K562 (cell line): ENCODE results near the gene RAD51AP1. TPM values are rescaled to one million over a fixed set of nuclear protein-coding genes. Genes with fewer than 3 reads are reported as not detected.

Experiments used
- ATAC-seq: fragments of 200-7000 bp; cut with Tn5 transposase; 3 replicates; pipeline ENCODE4 v1.9.1; 2020; ENCODE audit warnings: moderate library complexity
- BruUV-seq: library from RNA; stranded (reverse); fragments of 400-500 nt; replicated peaks from 2 replicates; lab custom pipeline; 2021; lab: Mats Ljungman, UMichigan
- CTCF ChIA-PET: fragments of 300-600 bp; formaldehyde crosslinking; extraction: SDS; loops from one replicate; lab custom pipeline; 2021; ENCODE audit warnings: low intra/inter-chr PET ratio; lab: Yijun Ruan, JAX
- POLR2A ChIA-PET: fragments of 300-600, 350-650 bp; sonication (Branson Sonifier 250); formaldehyde crosslinking; extraction: SDS; loops from one replicate; lab custom pipeline; 2021; ENCODE audit warnings: antibody characterized with exemption, inconsistent platforms; lab: Yijun Ruan, JAX
- DNase-seq, 4 experiments: peaks; one replicate each; pipeline versions ENCODE4 v3.0.0 to v3.0.0-alpha.2; 2011 to 2018; ENCODE audit warnings: low spot score in 3 of 4, mixed read lengths in 3 of 4; ENCODE audit errors: extremely low read depth in 1 of 4
- FAIRE-seq: peaks from 2 replicates; lab custom pipeline; 2011; peaks lifted over from hg19 to GRCh38; lab: Jason Lieb, UNC
- H2AFZ ChIP-seq: 2 replicates; pipeline ENCODE4 v1.6.0; 2011; ENCODE audit warnings: low read depth, low read length, control low read depth, inconsistent platforms
- H3K27ac ChIP-seq: fragments of 200-600 bp; 3 replicates; pipeline ENCODE4 v1.8.0; 2011; ENCODE audit warnings: low read depth, mild to moderate bottlenecking, control low read depth, inconsistent platforms, low read length, moderate library complexity, mixed read lengths; ENCODE audit errors: extremely low read depth
- H3K27me3 ChIP-seq, 2 experiments: fragments of 300-600 bp in 1 of 2; 2 replicates in 1 of 2; 3 replicates in 1 of 2; pipeline versions ENCODE4 v1.6.0 to v1.8.0; 2011; ENCODE audit warnings: inconsistent platforms in 2 of 2, low read length in 2 of 2, mild to moderate bottlenecking in 1 of 2, mixed read lengths in 1 of 2, moderate library complexity in 1 of 2; ENCODE audit not compliant: control insufficient read depth in 2 of 2, insufficient read depth in 2 of 2
- H3K36me3 ChIP-seq: fragments of 300-600 bp; 3 replicates; pipeline ENCODE4 v1.8.0; 2011; ENCODE audit warnings: mild to moderate bottlenecking, low read length, inconsistent platforms; ENCODE audit not compliant: control insufficient read depth, insufficient read depth
- H3K4me1 ChIP-seq, 2 experiments: fragments of 200-600 bp in 1 of 2; replicated peaks in 1 of 2; 2 replicates in 1 of 2; 3 replicates in 1 of 2; pipeline versions ENCODE4 v1.5.1 to v1.8.0; 2011; ENCODE audit warnings: inconsistent platforms in 2 of 2, low read length in 2 of 2, mild to moderate bottlenecking in 1 of 2, mixed read lengths in 1 of 2, moderate library complexity in 1 of 2; ENCODE audit not compliant: control insufficient read depth in 2 of 2, insufficient read depth in 2 of 2
- H3K4me2 ChIP-seq: 2 replicates; pipeline ENCODE4 v1.6.1; 2011; ENCODE audit warnings: low read length, control low read depth, inconsistent platforms, mixed read lengths; ENCODE audit not compliant: insufficient read depth
- H3K4me3 ChIP-seq: fragments of 200-600 bp; sonication (generic), shearing (Covaris generic); 2 replicates; pipeline ENCODE4 v1.5.1; 2016; ENCODE audit warnings: control low read depth, inconsistent platforms
- H3K79me2 ChIP-seq: fragments of 200-600 bp; 3 replicates; pipeline ENCODE4 v1.8.0; 2011; ENCODE audit warnings: low read length, inconsistent platforms; ENCODE audit not compliant: control insufficient read depth, insufficient read depth
- H3K9ac ChIP-seq, 2 experiments: 2 replicates each; pipeline versions ENCODE4 v1.6.0 to v1.6.1; 2011; ENCODE audit warnings: low read depth in 2 of 2, low read length in 2 of 2, control low read depth in 1 of 2, inconsistent platforms in 1 of 2, mild to moderate bottlenecking in 1 of 2, mixed read lengths in 1 of 2; ENCODE audit not compliant: insufficient read depth in 1 of 2
- H3K9me1 ChIP-seq: one replicate; pipeline ENCODE4 v1.6.0; 2011; ENCODE audit warnings: inconsistent platforms, mild to moderate bottlenecking, low read length, moderate library complexity; ENCODE audit not compliant: control insufficient read depth, insufficient read depth
- H3K9me3 ChIP-seq: replicated peaks from 2 replicates; pipeline ENCODE4 v1.5.1; 2011; ENCODE audit warnings: low read depth, low read length, inconsistent platforms; ENCODE audit not compliant: control insufficient read depth, insufficient read depth
- H4K20me1 ChIP-seq: replicated peaks from 2 replicates; pipeline ENCODE4 v1.6.1; 2011; ENCODE audit warnings: low read length, inconsistent platforms, mixed read lengths; ENCODE audit not compliant: control insufficient read depth, insufficient read depth
- HNRNPH1 ChIP-seq: fragments of 200-400 bp; formaldehyde crosslinking; optimal IDR thresholded peaks from 2 replicates; pipeline ENCODE3; 2017; ENCODE audit warnings: low read depth, mild to moderate bottlenecking, low read length, moderate library complexity
- MEF2D ChIP-seq: conservative IDR thresholded peaks from 2 replicates; pipeline ENCODE4 v1.6.1; 2016; ENCODE audit warnings: low read depth, missing genetic modification characterization, missing compliant biosample characterization
- MNT ChIP-seq, 2 experiments: fragments of 450-650 bp; conservative IDR thresholded peaks; 2 replicates each; pipeline ENCODE4 v1.6.1; 2017; ENCODE audit warnings: mild to moderate bottlenecking in 2 of 2, moderate library complexity in 2 of 2
- SNRNP70 ChIP-seq: fragments of 200-400 bp; formaldehyde crosslinking; optimal IDR thresholded peaks from 2 replicates; pipeline ENCODE3; 2017; ENCODE audit warnings: low read depth, low read length
- whole genome bisulfite sequencing: fragments of 100-300 bp; shearing (Covaris generic); methylation state at CpG from one replicate; pipeline ENCODE4 v1.1.6; 2016; ENCODE audit warnings: low coverage, mixed read lengths; ENCODE audit not compliant: insufficient coverage; ENCODE audit errors: missing lambda C conversion rate; 5-methylcytosine and 5-hydroxymethylcytosine counted together
- in situ Hi-C: fragments of 300-500 bp; cut with MboI; formaldehyde crosslinking; loops from 4 replicates; pipeline ENCODE4 v1.15.0; 2018; ENCODE audit warnings: inconsistent platforms, mixed read lengths
- intact Hi-C: fragments of 100-400 bp; cut with micrococcal nuclease; formaldehyde crosslinking; loops from 2 replicates; pipeline ENCODE4 v1.14.2; 2022
- polyA plus RNA-seq, 8 experiments: library from polyadenylated mRNA; depleted of rRNA in 4 of 8; stranded (reverse) in 5 of 8; unstranded in 3 of 8; fragments of >200 nt; fragmentation: Nextera tagmentation in 2 of 8; fragmentation: Illumina TruSeq in 1 of 8; extraction: Ambion mirVana in 2 of 8; extraction: Trizol in 1 of 8; gene quantifications; 2 replicates each; pipeline versions ENCODE4 v1.2.1 to v1.2.3, GENCODE V29; 2011 to 2014; ENCODE audit warnings: inconsistent platforms in 1 of 8, missing spikeins in 1 of 8
- total RNA-seq, 7 experiments: library from RNA; depleted of rRNA in 6 of 7; stranded (reverse); fragments of >200 nt in 6 of 7; fragmentation: Illumina TruSeq in 2 of 7; extraction: Trizol in 2 of 7; gene quantifications; 2 replicates each; pipeline versions ENCODE4 v1.2.1 to v1.2.3, GENCODE V29; 2011 to 2021; ENCODE audit warnings: low replicate concordance in 1 of 7

RAD51AP1 gene
- total and polyA plus RNA-seq, 9 of the 15 experiments (the other 6 are each of a cell fraction or from before 2014, with no cell fraction given): 43.8 to 111 (median 89.1) TPM

DNA sequence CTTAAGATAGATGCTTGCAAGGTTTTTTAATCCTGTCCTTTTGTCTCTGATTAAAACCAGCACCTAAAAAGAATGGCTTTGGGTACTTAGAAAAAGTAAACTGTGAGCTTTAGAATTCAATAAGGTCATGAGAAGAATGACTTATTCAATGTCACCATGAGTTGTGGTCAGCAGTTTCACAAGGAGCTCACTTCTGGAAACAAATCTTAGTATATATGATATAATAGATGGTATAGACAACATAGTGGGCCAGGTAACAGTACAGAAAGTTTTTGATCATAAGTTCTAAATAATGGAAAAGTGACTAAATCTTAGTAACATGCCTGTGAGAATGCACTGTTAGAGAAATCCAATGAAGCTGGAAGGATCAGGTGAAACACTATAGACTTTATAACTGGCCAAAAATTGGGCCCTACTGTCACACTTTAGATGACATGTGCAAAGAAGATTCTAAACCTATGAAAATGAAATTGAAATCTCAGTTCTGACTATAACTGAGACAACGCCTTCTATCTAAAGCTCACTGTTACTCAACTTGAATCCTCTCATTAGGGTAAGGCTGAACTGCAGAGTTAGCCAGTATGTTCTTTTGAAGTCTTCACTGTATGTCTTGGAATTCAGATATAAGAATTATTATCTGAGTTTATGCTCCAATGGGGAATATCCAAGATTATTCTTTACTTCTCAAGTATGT lies 42.4 kb upstream of the RAD51AP1 start:
- CTCF ChIA-PET: interaction anchor here (0.7 kb wide), 1 partner anchor 460 kb away, joined by 5 read pairs; no protein-coding TSS in a partner anchor

More for the DNA sequence above, 42.4 kb upstream of the RAD51AP1 start:
- no peaks in the 10 kb centered on the region for H3K9me1 ChIP-seq
- H3K9me3 ChIP-seq: no peaks in the 10 kb centered on the region
- ATAC-seq: no peak
- FAIRE-seq: no peak
- H3K4me2 ChIP-seq: no peak overlapping the region
- POLR2A ChIA-PET: no interaction called here
- no peak for DNase-seq
- no peak overlapping the region for H3K4me3 ChIP-seq
- no peak overlapping the region for H2AFZ ChIP-seq
- intact Hi-C loops: no loop called here
- WGBS: 100% methylated on average over 1 of the region's 1 CpG
- no peaks in the 10 kb centered on the region for H4K20me1 ChIP-seq
- no peak overlapping the region for H3K27ac ChIP-seq
- no peaks in the 10 kb centered on the region for H3K27me3 ChIP-seq
- H3K36me3 ChIP-seq: peaks cover 27% of the 10 kb centered on the region; the same call in 2 of the 3 replicates
- TF ChIP-seq MEF2D (tag) (no peak), HNRNPH1 (no peak), SNRNP70 (no peak), MNT (conservative IDR thresholded peaks at IDR 0.05) (no peak)
- H3K4me1 ChIP-seq: no peaks in the 10 kb centered on the region
- BruUV-seq: no TSS peak
- H3K9ac ChIP-seq: no peak overlapping the region
- H3K79me2 ChIP-seq: no peaks in the 10 kb centered on the region
- in situ Hi-C loops: no loop called here
